Measurements from ENCODE around the gene PPP6R2.

The PPP6R2 gene

DNA sequence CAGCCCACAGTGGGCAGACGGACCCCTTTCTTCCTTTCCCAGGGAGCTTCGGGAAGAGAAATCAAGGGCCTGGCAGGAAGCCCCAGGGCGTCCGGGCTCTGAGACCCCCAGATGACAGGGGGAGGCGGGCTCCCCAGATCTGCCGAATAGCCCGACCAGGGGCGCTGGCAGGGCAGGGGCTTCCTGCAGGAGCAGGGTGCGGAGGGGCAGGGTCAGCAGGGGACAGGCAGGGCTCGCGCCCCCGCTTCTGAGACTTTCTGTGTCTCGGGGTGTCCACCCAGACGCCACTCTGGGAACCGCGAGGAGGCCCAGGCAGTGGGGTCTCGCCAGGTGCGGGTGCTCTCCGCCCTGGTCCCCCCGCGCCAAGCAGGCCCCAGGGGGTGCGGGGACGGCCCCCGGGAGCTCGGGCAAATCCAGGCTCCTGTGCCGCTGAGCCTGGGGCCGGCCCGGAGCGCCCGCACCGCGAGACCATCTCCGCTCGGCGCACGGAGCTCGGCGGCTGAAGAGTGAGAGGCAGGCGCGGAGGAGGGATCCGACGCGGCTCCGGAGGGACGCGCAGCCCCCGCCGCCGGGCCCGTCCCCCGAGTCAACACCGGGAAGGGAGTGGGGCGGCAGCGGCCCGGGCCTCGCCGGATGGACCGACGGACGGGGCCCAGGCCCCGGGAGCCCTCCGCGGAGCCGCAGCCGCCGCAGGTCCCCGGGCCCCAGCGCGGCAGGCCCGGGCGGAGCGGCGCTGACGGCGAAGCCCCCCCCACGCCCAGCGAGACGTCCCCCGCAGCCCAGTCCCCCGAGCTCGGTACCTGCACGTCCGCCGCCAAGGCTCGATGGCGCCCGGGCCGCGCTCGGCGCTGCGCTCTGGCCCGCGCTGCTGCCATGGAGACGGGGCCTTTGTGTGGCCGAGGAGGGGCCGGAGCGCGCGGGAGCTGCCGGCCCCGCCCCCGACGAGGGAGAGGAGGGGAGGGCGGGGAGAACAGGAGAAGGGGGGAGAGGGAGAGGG, 36.1 kb upstream of the PPP6R2 start, which contains the start of gene PLXNB2 (continued):
- TF ChIP-seq, protein P1, sequence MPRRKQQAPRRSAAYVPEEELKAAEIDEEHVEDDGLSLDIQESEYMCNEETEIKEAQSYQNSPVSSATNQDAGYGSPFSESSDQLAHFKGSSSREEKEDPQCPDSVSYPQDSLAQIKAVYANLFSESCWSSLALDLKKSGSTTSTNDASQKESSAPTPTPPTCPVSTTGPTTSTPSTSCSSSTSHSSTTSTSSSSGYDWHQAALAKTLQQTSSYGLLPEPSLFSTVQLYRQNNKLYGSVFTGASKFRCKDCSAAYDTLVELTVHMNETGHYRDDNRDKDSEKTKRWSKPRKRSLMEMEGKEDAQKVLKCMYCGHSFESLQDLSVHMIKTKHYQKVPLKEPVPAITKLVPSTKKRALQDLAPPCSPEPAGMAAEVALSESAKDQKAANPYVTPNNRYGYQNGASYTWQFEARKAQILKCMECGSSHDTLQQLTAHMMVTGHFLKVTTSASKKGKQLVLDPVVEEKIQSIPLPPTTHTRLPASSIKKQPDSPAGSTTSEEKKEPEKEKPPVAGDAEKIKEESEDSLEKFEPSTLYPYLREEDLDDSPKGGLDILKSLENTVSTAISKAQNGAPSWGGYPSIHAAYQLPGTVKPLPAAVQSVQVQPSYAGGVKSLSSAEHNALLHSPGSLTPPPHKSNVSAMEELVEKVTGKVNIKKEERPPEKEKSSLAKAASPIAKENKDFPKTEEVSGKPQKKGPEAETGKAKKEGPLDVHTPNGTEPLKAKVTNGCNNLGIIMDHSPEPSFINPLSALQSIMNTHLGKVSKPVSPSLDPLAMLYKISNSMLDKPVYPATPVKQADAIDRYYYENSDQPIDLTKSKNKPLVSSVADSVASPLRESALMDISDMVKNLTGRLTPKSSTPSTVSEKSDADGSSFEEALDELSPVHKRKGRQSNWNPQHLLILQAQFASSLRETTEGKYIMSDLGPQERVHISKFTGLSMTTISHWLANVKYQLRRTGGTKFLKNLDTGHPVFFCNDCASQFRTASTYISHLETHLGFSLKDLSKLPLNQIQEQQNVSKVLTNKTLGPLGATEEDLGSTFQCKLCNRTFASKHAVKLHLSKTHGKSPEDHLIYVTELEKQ (tag by site-specific recombination; IDR thresholded peaks at IDR 0.05; ENCODE audit: borderline replicate concordance): no peak
- TF ChIP-seq RBAK (tag by site-specific recombination; IDR thresholded peaks at IDR 0.05) (no peak), YY1 (tag by site-specific recombination; IDR thresholded peaks at IDR 0.05) (peak; percentile 12; the same call in 1 of the 2 replicates), ZNF302 (tag by site-specific recombination; IDR thresholded peaks at IDR 0.05; ENCODE audit: low read depth) (no peak), ZNF792 (tag by site-specific recombination; IDR thresholded peaks at IDR 0.05) (no peak), ZFHX2 (tag by site-specific recombination; conservative IDR thresholded peaks at IDR 0.05) (0 out of 2 replicates have a peak, but pooled peaks have one; percentile 8), ZNF768 (tag by site-specific recombination; IDR thresholded peaks at IDR 0.05) (no peak), ZBTB17 (tag by site-specific recombination; IDR thresholded peaks at IDR 0.05) (peak; percentile 12; the same call in 1 of the 2 replicates), ZNF624 (tag by site-specific recombination; IDR thresholded peaks at IDR 0.05) (no peak), ZNF248 (tag by site-specific recombination; IDR thresholded peaks at IDR 0.05) (no peak), SP2 (tag by site-specific recombination; IDR thresholded peaks at IDR 0.05) (no peak), ZNF654 (tag by site-specific recombination; IDR thresholded peaks at IDR 0.05; ENCODE audit: low read depth) (no peak), SETDB1 (IDR thresholded peaks at IDR 0.05; ENCODE audit: insufficient read length, low read length) (no peak), MYNN (tag by site-specific recombination; IDR thresholded peaks at IDR 0.05; ENCODE audit: borderline replicate concordance) (no peak), ZSCAN30 (tag by site-specific recombination; IDR thresholded peaks at IDR 0.05) (no peak), ZNF394 (tag by site-specific recombination; IDR thresholded peaks at IDR 0.05; ENCODE audit: borderline replicate concordance) (no peak), ZNF677 (tag by site-specific recombination; IDR thresholded peaks at IDR 0.05) (no peak), ZNF341 (tag by site-specific recombination; IDR thresholded peaks at IDR 0.05; ENCODE audit: low read depth) (no peak), KLF10 (tag by site-specific recombination; IDR thresholded peaks at IDR 0.05) (peak; percentile 22; the same call in 1 of the 2 replicates), ZNF596 (tag by site-specific recombination; IDR thresholded peaks at IDR 0.05) (no peak), ZNF184 (tag by site-specific recombination; IDR thresholded peaks at IDR 0.05) (no peak)
- TF ChIP-seq, protein P2, sequence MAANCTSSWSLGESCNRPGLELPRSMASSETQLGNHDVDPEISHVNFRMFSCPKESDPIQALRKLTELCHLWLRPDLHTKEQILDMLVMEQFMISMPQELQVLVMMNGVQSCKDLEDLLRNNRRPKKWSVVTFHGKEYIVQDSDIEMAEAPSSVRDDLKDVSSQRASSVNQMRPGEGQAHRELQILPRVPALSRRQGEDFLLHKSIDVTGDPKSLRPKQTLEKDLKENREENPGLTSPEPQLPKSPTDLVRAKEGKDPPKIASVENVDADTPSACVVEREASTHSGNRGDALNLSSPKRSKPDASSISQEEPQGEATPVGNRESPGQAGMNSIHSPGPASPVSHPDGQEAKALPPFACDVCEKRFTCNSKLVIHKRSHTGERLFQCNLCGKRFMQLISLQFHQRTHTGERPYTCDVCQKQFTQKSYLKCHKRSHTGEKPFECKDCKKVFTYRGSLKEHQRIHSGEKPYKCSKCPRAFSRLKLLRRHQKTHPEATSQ (tag by site-specific recombination; IDR thresholded peaks at IDR 0.05): no peak
- TF ChIP-seq, protein P3, sequence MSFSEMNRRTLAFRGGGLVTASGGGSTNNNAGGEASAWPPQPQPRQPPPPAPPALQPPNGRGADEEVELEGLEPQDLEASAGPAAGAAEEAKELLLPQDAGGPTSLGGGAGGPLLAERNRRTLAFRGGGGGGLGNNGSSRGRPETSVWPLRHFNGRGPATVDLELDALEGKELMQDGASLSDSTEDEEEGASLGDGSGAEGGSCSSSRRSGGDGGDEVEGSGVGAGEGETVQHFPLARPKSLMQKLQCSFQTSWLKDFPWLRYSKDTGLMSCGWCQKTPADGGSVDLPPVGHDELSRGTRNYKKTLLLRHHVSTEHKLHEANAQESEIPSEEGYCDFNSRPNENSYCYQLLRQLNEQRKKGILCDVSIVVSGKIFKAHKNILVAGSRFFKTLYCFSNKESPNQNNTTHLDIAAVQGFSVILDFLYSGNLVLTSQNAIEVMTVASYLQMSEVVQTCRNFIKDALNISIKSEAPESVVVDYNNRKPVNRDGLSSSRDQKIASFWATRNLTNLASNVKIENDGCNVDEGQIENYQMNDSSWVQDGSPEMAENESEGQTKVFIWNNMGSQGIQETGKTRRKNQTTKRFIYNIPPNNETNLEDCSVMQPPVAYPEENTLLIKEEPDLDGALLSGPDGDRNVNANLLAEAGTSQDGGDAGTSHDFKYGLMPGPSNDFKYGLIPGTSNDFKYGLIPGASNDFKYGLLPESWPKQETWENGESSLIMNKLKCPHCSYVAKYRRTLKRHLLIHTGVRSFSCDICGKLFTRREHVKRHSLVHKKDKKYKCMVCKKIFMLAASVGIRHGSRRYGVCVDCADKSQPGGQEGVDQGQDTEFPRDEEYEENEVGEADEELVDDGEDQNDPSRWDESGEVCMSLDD (tag by site-specific recombination; IDR thresholded peaks at IDR 0.05): peak; percentile 81
- TF ChIP-seq, protein P4, sequence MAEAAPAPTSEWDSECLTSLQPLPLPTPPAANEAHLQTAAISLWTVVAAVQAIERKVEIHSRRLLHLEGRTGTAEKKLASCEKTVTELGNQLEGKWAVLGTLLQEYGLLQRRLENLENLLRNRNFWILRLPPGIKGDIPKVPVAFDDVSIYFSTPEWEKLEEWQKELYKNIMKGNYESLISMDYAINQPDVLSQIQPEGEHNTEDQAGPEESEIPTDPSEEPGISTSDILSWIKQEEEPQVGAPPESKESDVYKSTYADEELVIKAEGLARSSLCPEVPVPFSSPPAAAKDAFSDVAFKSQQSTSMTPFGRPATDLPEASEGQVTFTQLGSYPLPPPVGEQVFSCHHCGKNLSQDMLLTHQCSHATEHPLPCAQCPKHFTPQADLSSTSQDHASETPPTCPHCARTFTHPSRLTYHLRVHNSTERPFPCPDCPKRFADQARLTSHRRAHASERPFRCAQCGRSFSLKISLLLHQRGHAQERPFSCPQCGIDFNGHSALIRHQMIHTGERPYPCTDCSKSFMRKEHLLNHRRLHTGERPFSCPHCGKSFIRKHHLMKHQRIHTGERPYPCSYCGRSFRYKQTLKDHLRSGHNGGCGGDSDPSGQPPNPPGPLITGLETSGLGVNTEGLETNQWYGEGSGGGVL (tag by site-specific recombination; IDR thresholded peaks at IDR 0.05): peak; percentile 77
- TF ChIP-seq, protein P5, sequence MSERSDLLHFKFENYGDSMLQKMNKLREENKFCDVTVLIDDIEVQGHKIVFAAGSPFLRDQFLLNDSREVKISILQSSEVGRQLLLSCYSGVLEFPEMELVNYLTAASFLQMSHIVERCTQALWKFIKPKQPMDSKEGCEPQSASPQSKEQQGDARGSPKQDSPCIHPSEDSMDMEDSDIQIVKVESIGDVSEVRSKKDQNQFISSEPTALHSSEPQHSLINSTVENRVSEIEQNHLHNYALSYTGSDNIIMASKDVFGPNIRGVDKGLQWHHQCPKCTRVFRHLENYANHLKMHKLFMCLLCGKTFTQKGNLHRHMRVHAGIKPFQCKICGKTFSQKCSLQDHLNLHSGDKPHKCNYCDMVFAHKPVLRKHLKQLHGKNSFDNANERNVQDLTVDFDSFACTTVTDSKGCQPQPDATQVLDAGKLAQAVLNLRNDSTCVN (tag by site-specific recombination; optimal IDR thresholded peaks at IDR 0.05): peak; percentile 77
- TF ChIP-seq, protein P6, sequence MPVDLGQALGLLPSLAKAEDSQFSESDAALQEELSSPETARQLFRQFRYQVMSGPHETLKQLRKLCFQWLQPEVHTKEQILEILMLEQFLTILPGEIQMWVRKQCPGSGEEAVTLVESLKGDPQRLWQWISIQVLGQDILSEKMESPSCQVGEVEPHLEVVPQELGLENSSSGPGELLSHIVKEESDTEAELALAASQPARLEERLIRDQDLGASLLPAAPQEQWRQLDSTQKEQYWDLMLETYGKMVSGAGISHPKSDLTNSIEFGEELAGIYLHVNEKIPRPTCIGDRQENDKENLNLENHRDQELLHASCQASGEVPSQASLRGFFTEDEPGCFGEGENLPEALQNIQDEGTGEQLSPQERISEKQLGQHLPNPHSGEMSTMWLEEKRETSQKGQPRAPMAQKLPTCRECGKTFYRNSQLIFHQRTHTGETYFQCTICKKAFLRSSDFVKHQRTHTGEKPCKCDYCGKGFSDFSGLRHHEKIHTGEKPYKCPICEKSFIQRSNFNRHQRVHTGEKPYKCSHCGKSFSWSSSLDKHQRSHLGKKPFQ (tag by site-specific recombination; IDR thresholded peaks at IDR 0.05): no peak
